GM12878 (cell line): Measurements from ENCODE around the gene MLKL. TPM values are rescaled to one million over a fixed set of nuclear protein-coding genes. Genes with fewer than 3 reads are reported as not detected.

Experiments used
- ATAC-seq: fragments of 200-7000 bp; cut with Tn5 transposase; 3 replicates; pipeline ENCODE4 v1.9.1; 2020; ENCODE audit warnings: mild to moderate bottlenecking, moderate library complexity
- BruUV-seq: library from RNA; stranded (reverse); fragments of 400-500 nt; replicated peaks from 2 replicates; lab custom pipeline; 2021; lab: Mats Ljungman, UMichigan
- CTCF ChIA-PET: fragments of 300-600 bp; sonication (Branson Sonifier 250); formaldehyde crosslinking; extraction: SDS; loops from one replicate; lab custom pipeline; 2021; ENCODE audit warnings: inconsistent platforms; lab: Yijun Ruan, JAX
- POLR2A ChIA-PET: fragments of 350-600 bp; formaldehyde crosslinking; extraction: SDS; loops from one replicate; lab custom pipeline; 2021; ENCODE audit warnings: inconsistent platforms; lab: Charles Lee
- RAD21 ChIA-PET: fragments of 300-600 bp; sonication (Branson Sonifier 250); formaldehyde crosslinking; loops from one replicate; lab custom pipeline; 2023; ENCODE audit warnings: antibody characterized with exemption; ENCODE audit not compliant: unreplicated experiment; lab: Charles Lee
- SMC1A ChIA-PET: fragments of 300-600 bp; sonication (Branson Sonifier 250); formaldehyde crosslinking; loops from one replicate; lab custom pipeline; 2023; ENCODE audit not compliant: unreplicated experiment, uncharacterized antibody; lab: Charles Lee
- DNase-seq: peaks from one replicate; pipeline ENCODE4 v3.0.0-alpha.2; 2011; ENCODE audit warnings: low read depth, low spot score
- FAIRE-seq: peaks from 3 replicates; lab custom pipeline; 2011; peaks lifted over from hg19 to GRCh38; lab: Jason Lieb, UNC
- H2AFZ ChIP-seq: 2 replicates; pipeline ENCODE4 v1.6.0; 2011; ENCODE audit warnings: low read depth, low read length, control low read depth; ENCODE audit not compliant: control insufficient read depth
- H3K27ac ChIP-seq: 2 replicates; pipeline ENCODE4 v1.5.1; 2011; ENCODE audit warnings: control low read depth; ENCODE audit not compliant: control insufficient read depth, insufficient read depth
- H3K27me3 ChIP-seq, 2 experiments: replicated peaks in 1 of 2; 2 replicates each; pipeline versions ENCODE4 v1.6.0 to v1.6.1; 2011; ENCODE audit warnings: low read length in 1 of 2; ENCODE audit not compliant: control insufficient read depth in 2 of 2, insufficient read depth in 2 of 2
- H3K36me3 ChIP-seq, 2 experiments: 2 replicates each; pipeline ENCODE4 v1.5.1; 2011; ENCODE audit warnings: low read length in 1 of 2; ENCODE audit not compliant: control insufficient read depth in 2 of 2, insufficient read depth in 2 of 2
- H3K4me1 ChIP-seq: 2 replicates; pipeline ENCODE4 v1.6.1; 2011; ENCODE audit warnings: mild to moderate bottlenecking, low read length, moderate library complexity, mixed read lengths; ENCODE audit not compliant: control insufficient read depth, insufficient read depth
- H3K4me2 ChIP-seq: 2 replicates; pipeline ENCODE4 v1.6.0; 2011; ENCODE audit warnings: control low read depth; ENCODE audit not compliant: control insufficient read depth, insufficient read depth
- H3K4me3 ChIP-seq: fragments of 200-600 bp; sonication (generic); 2 replicates; pipeline ENCODE4 v1.5.1; 2016
- H3K79me2 ChIP-seq: 2 replicates; pipeline ENCODE4 v1.6.0; 2011; ENCODE audit warnings: low read length; ENCODE audit not compliant: control insufficient read depth, insufficient read depth
- H3K9ac ChIP-seq: 2 replicates; pipeline ENCODE4 v1.8.0; 2011; ENCODE audit warnings: low read length, control low read depth, mixed read lengths; ENCODE audit not compliant: control insufficient read depth, insufficient read depth
- H3K9me3 ChIP-seq: replicated peaks from 3 replicates; pipeline ENCODE4 v1.5.1; 2011; ENCODE audit warnings: mild to moderate bottlenecking, low read length; ENCODE audit not compliant: control insufficient read depth, insufficient read depth
- H4K20me1 ChIP-seq: 2 replicates; pipeline ENCODE4 v1.6.0; 2011; ENCODE audit not compliant: control insufficient read depth, insufficient read depth
- CHD4 ChIP-seq: fragments of 200-600 bp; sonication (generic); IDR thresholded peaks from 2 replicates; pipeline ENCODE4 v1.6.1; 2016; ENCODE audit warnings: mild to moderate bottlenecking
- EGR1 ChIP-seq, 2 experiments: IDR thresholded peaks; 1 replicate in 1 of 2; 2 replicates in 1 of 2; pipeline ENCODE4 v1.6.1; 2011 to 2012; ENCODE audit warnings: low read depth in 2 of 2, low read length in 2 of 2, borderline replicate concordance in 1 of 2, mild to moderate bottlenecking in 1 of 2, moderate library complexity in 1 of 2
- FOS ChIP-seq: IDR thresholded peaks from 3 replicates; pipeline ENCODE4 v1.6.1; 2011; ENCODE audit warnings: borderline replicate concordance; ENCODE audit not compliant: insufficient read length; ENCODE audit errors: extremely low read depth
- HDAC2 ChIP-seq: fragments of 200-600 bp; sonication (generic); IDR thresholded peaks from 2 replicates; pipeline ENCODE4 v1.6.1; 2017
- IRF4 ChIP-seq: IDR thresholded peaks from 2 replicates; pipeline ENCODE4 v1.6.1; 2011; ENCODE audit warnings: low read depth, low read length
- KDM1A ChIP-seq: fragments of 200-600 bp; sonication (generic); IDR thresholded peaks from 2 replicates; pipeline ENCODE4 v1.6.1; 2016; ENCODE audit warnings: borderline replicate concordance
- MTA2 ChIP-seq: fragments of 450-650 bp; IDR thresholded peaks from 2 replicates; pipeline ENCODE4 v1.6.1; 2016; ENCODE audit warnings: low read depth, mild to moderate bottlenecking, moderate library complexity
- MXI1 ChIP-seq: fragments of 150-350 bp; IDR thresholded peaks from 2 replicates; pipeline ENCODE4 v1.6.1; 2011; ENCODE audit warnings: low read depth, mild to moderate bottlenecking, inconsistent platforms, low read length, improper control_type of control experiment
- MYC ChIP-seq: IDR thresholded peaks from 2 replicates; pipeline ENCODE4 v1.6.1; 2011; ENCODE audit warnings: mild to moderate bottlenecking, low read length, moderate library complexity, inconsistent platforms; ENCODE audit not compliant: insufficient read depth, insufficient replicate concordance, insufficient read length, severe bottlenecking
- NFYA ChIP-seq: IDR thresholded peaks from 2 replicates; pipeline ENCODE4 v1.6.1; 2011; ENCODE audit warnings: low read depth, mild to moderate bottlenecking, low read length, improper control_type of control experiment, borderline replicate concordance
- PAX5 ChIP-seq: IDR thresholded peaks from 2 replicates; pipeline ENCODE4 v1.6.1; 2011; ENCODE audit warnings: low read depth, low read length, borderline replicate concordance
- RAD51 ChIP-seq: fragments of 450-650 bp; IDR thresholded peaks from 2 replicates; pipeline ENCODE4 v1.6.1; 2016; ENCODE audit warnings: moderate library complexity, mild to moderate bottlenecking, inconsistent platforms
- SREBF1 ChIP-seq: IDR thresholded peaks from 2 replicates; pipeline ENCODE4 v1.6.1; 2012; ENCODE audit warnings: mild to moderate bottlenecking, low read length
- TARDBP ChIP-seq: IDR thresholded peaks from 2 replicates; pipeline ENCODE4 v1.6.1; 2016; ENCODE audit warnings: borderline replicate concordance
- WGBS: methylation state at CpG from one replicate; pipeline ENCODE4 v1.1.6; 2016; ENCODE audit warnings: low lambda C conversion rate; ENCODE audit not compliant: insufficient replicate concordance, insufficient coverage; ENCODE audit errors: missing lambda C conversion rate; 5-methylcytosine and 5-hydroxymethylcytosine counted together
- in situ Hi-C: fragments of 300-500 bp; cut with MboI; formaldehyde crosslinking; loops from 9 replicates; pipeline ENCODE4 v1.14.3; 2018; ENCODE audit warnings: mixed read lengths
- intact Hi-C: fragments of 100-400 bp; cut with micrococcal nuclease; formaldehyde crosslinking; loops from one replicate; pipeline ENCODE4 v1.14.2; 2022; ENCODE audit not compliant: unreplicated experiment
- polyA plus RNA-seq, 11 experiments: library from polyadenylated mRNA; depleted of rRNA in 4 of 11; unstranded in 6 of 11; stranded (reverse) in 5 of 11; fragments of >200 nt; fragmentation: Nextera tagmentation in 4 of 11; fragmentation: Illumina TruSeq in 1 of 11; extraction: Ambion mirVana in 4 of 11; extraction: Trizol in 1 of 11; gene quantifications; 1 replicate in 1 of 11; 2 replicates in 10 of 11; pipeline versions ENCODE4 v1.2.1 to v1.2.3, GENCODE V29; 2011 to 2016; ENCODE audit warnings: inconsistent platforms in 2 of 11, missing spikeins in 2 of 11, low read depth in 1 of 11
- total RNA-seq, 4 experiments: library from RNA; depleted of rRNA in 3 of 4; stranded (reverse); fragments of >200 nt in 3 of 4; fragmentation: Illumina TruSeq in 1 of 4; extraction: Trizol in 1 of 4; gene quantifications; 2 replicates each; pipeline versions ENCODE4 v1.2.1 to v1.2.3, GENCODE V29; 2013 to 2021
- TF ChIP-seq, protein P1 (sequence below): fragments of 450-650 bp; IDR thresholded peaks from 2 replicates; pipeline ENCODE4 v1.6.1; 2018; ENCODE audit warnings: mild to moderate bottlenecking, low read depth, moderate library complexity; ENCODE audit not compliant: partially characterized antibody
- TF ChIP-seq, protein P2 (sequence below): fragments of 450-650 bp; IDR thresholded peaks from 2 replicates; pipeline ENCODE4 v1.6.1; 2017; ENCODE audit warnings: mild to moderate bottlenecking, moderate library complexity
- TF ChIP-seq, protein P3 (sequence below): IDR thresholded peaks from 2 replicates; pipeline ENCODE4 v1.6.1; 2012; ENCODE audit warnings: low read depth, low read length, improper control_type of control experiment

The MLKL gene
- total and polyA plus RNA-seq, 10 of the 15 experiments (the other 5 are each of a cell fraction or from before 2014, with no cell fraction given), result 3.8 to 14.5 (median 11.2) TPM

DNA sequence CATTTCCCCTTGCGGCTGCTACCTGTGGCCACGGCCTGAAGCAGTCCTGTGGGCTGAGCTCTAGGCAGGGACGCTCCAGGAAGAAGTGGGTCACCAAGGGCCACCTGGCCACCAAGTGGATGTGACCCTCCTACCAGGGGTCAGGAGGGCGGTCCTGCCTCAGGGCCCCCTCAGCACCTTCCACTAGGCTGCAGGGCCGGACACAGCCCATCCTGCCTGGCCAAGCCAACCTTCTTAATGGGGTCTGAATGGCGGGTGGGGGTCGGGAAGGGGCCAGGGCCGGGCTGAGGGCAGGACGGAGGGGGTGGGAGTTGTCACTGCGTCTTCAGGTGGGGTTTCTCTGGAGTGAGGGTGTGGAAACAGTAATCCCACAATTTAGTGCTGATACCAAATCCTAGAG, 13.2 kb upstream of the MLKL start:
- no peak overlapping the region for H3K4me2 ChIP-seq
- ChIA-PET CTCF (interaction anchor here (10.6 kb wide), 1 partner anchor 148 kb away, joined by 190 read pairs; no protein-coding TSS in a partner anchor), SMC1A (no interaction called here), POLR2A (no interaction called here), RAD21 (interaction anchor here (5.5 kb wide), 1 partner anchor 149 kb away, joined by 62 read pairs; no protein-coding TSS in a partner anchor)
- intact Hi-C loops, result no loop called here
- no peak overlapping the region for H3K4me3 ChIP-seq
- no peaks in the 10 kb centered on the region for H3K79me2 ChIP-seq
- H2AFZ ChIP-seq, result no peak overlapping the region
- BruUV-seq, result no TSS peak
- H3K36me3 ChIP-seq, result no peaks in the 10 kb centered on the region
- H3K9me3 ChIP-seq, result no peaks in the 10 kb centered on the region
- H3K27me3 ChIP-seq, result no peaks in the 10 kb centered on the region
- no peaks in the 10 kb centered on the region for H4K20me1 ChIP-seq
- H3K27ac ChIP-seq, result no peak overlapping the region
- no peak for DNase-seq
- ATAC-seq, result no peak
- no peak overlapping the region for H3K9ac ChIP-seq
- TF ChIP-seq, protein P1, sequence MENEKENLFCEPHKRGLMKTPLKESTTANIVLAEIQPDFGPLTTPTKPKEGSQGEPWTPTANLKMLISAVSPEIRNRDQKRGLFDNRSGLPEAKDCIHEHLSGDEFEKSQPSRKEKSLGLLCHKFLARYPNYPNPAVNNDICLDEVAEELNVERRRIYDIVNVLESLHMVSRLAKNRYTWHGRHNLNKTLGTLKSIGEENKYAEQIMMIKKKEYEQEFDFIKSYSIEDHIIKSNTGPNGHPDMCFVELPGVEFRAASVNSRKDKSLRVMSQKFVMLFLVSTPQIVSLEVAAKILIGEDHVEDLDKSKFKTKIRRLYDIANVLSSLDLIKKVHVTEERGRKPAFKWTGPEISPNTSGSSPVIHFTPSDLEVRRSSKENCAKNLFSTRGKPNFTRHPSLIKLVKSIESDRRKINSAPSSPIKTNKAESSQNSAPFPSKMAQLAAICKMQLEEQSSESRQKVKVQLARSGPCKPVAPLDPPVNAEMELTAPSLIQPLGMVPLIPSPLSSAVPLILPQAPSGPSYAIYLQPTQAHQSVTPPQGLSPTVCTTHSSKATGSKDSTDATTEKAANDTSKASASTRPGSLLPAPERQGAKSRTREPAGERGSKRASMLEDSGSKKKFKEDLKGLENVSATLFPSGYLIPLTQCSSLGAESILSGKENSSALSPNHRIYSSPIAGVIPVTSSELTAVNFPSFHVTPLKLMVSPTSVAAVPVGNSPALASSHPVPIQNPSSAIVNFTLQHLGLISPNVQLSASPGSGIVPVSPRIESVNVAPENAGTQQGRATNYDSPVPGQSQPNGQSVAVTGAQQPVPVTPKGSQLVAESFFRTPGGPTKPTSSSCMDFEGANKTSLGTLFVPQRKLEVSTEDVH, result no peak
- TF ChIP-seq MXI1, result no peak
- TF ChIP-seq, protein P2, sequence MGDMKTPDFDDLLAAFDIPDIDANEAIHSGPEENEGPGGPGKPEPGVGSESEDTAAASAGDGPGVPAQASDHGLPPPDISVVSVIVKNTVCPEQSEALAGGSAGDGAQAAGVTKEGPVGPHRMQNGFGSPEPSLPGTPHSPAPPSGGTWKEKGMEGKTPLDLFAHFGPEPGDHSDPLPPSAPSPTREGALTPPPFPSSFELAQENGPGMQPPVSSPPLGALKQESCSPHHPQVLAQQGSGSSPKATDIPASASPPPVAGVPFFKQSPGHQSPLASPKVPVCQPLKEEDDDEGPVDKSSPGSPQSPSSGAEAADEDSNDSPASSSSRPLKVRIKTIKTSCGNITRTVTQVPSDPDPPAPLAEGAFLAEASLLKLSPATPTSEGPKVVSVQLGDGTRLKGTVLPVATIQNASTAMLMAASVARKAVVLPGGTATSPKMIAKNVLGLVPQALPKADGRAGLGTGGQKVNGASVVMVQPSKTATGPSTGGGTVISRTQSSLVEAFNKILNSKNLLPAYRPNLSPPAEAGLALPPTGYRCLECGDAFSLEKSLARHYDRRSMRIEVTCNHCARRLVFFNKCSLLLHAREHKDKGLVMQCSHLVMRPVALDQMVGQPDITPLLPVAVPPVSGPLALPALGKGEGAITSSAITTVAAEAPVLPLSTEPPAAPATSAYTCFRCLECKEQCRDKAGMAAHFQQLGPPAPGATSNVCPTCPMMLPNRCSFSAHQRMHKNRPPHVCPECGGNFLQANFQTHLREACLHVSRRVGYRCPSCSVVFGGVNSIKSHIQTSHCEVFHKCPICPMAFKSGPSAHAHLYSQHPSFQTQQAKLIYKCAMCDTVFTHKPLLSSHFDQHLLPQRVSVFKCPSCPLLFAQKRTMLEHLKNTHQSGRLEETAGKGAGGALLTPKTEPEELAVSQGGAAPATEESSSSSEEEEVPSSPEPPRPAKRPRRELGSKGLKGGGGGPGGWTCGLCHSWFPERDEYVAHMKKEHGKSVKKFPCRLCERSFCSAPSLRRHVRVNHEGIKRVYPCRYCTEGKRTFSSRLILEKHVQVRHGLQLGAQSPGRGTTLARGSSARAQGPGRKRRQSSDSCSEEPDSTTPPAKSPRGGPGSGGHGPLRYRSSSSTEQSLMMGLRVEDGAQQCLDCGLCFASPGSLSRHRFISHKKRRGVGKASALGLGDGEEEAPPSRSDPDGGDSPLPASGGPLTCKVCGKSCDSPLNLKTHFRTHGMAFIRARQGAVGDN, result no peak
- no peak for TF ChIP-seq PAX5
- TF ChIP-seq TARDBP, result no peak
- TF ChIP-seq CHD4, result no peak
- TF ChIP-seq EGR1 (IDR thresholded peaks at IDR 0.05; ENCODE audit: borderline replicate concordance in 1 of 2, low read depth in 2 of 2, low read length in 2 of 2), result no peak
- TF ChIP-seq NFYA, result no peak
- no peak for TF ChIP-seq MTA2
- TF ChIP-seq, protein P3, sequence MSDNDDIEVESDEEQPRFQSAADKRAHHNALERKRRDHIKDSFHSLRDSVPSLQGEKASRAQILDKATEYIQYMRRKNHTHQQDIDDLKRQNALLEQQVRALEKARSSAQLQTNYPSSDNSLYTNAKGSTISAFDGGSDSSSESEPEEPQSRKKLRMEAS, result no peak
- TF ChIP-seq HDAC2, result no peak
- TF ChIP-seq KDM1A, result no peak
- TF ChIP-seq FOS, result no peak
- no peak for TF ChIP-seq IRF4
- no peak for TF ChIP-seq RAD51
- TF ChIP-seq MYC, result no peak
- no peak for TF ChIP-seq SREBF1
- FAIRE-seq, result no peak
- 25% methylated on average over 9 of the region's 10 CpGs for WGBS
- no peaks in the 10 kb centered on the region for H3K4me1 ChIP-seq
- in situ Hi-C loops, result no loop called here
